NK-92 (cell line): ENCODE data around the gene RBM47.

Experiments
- DNase-seq: peaks from one replicate; lab custom pipeline; 2025; ENCODE audit not compliant: unreplicated experiment; lab: John Stamatoyannopoulos, UW

Gene RBM47

GRCh38 chr4:40592034-40592433 lies 37.6 kb downstream of the RBM47 start:
- no peak for DNase-seq

DNA sequence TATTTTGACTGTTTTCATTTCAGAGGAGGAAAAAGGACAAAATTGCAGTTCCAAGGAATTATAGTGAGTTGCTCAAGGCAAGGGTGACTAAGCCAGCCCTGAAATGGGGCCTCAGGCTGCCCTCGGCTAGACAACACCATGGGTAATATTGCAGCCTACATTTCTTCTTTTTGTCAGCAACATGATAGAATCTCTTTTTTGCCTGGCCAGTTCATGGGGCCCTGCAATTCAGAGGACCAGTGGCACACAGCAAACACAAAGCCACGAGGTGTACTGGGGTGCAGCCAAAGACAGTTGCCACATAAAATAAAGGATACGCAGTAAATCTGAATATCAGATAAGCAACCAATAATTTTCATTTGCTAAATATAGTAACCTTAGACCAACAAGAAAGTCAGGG lies 41.8 kb downstream of the RBM47 start:
- DNase-seq, result no peak

DNA sequence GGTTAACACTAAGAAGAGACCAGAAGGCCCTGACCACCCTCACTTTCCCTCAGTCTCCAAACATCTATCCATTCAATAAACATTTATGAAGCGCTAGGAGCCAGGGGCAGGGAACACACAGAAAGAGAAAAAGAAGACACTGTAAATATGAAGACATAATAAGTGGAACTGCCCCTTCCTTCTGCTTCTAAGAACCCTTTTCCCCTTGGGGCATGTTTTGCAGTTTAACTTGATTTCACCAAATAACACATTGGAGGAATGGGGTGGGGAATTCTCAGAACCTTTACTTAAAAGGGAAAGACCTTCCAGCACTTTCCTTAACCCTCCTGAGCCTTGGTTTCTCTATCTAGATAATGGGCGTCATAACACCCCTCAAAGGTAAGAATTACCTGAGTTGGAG lies 42.3 kb downstream of the RBM47 start:
- no peak for DNase-seq

GRCh38 chr4:40586729-40587128 lies 42.9 kb downstream of the RBM47 start:
- DNase-seq, result no peak

DNA sequence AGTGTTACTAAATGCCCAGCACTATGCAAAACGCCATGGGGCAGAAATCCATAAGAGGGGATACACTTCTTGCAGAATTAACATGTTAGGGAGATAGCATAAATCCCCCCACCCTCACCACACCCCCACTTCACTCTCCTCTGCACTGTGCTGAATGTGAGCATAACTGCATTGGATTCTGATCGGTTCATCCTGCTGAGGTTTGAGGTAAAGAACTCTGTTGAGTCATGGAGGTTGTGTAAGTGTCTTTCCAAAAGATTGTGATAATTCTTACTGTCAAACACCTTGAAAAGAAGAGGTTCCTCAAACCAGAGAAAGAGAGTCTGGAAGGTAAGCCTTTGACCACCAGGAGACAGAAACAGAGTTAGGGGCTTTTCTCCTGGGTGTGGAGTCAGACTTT lies 43.6 kb downstream of the RBM47 start:
- no peak for DNase-seq

DNA sequence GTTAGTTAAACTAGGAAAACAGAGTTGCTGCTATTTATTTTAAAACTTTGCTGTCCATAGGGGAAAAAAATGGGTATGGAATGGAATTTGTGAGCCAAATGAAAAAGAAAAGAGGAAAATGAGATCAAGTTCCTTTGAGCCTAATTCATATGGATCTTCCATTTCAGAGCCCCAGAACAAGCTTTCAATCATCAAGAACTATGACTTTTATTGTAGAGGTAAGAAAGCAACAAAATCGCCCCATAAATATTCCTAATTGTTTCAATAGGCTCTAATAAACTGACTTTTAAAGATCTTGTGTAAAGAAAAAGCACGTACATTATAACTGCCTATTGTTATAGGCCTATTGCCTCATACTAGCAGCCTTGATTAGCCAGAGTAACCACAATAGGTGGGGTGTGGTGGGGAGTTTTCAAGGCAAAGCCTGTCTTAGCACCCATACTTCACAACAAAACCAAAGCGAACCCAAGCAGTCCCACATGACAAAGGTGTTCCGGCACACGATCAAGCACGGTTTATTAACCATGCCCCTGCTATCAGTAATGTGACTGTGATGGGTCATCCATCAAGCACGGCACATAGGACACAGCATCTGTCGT lies 44.4 kb downstream of the RBM47 start:
- no peak for DNase-seq

DNA sequence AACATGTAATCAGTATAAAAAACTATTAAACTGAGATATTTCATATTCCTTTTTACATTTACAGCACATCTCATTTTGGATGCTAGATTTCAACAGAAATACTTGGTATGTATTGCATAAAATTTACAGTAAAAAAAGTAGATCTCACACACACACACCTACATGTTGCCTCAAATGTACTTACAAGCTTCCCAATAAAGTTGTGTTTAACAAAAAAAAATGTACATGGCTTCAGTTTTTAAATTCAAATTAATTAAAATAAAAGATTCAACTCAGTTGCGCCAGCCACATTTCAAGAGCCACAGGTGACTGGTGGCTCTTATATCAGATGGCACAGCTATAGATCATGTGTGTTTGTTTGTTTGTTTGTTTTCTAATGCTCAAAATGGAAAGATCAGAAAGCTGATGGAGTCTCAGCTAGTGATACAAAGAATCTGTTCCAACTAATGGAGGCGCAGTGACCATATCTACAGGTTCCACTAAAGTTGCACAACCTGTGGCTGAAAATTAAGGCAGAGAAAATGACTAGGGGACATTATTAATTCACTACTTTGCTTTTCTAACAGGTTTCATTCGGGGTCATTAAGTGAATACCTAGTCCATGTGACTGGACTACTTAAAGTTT lies 45.0 kb downstream of the RBM47 start:
- DNase-seq, result no peak

DNA sequence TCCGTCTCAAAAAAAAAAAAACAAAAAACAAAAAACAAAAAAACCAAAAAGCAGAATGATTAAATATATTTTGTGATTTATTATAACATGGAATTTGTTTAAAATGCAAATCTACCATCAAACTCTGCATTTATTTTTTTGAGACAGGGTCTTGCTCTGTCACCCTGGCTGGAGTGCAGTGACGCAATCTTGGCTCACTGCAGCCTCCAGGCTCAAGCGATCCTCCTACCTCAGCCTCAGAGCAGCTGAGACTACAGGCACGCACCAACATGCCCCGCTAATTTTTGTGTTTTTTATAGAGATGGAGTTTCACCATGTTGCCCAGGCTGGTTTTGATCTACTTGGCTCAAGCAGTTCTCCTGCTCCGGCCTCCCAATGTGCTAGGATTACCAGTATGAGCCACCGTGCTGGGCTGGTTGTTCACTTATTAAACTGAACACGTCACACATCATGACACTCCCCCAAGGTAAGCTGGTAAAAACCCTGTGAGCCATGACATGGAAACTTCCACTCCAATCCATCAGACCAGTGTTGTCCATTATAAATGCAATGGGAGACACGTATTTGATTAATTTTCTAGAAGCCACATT lies 45.7 kb downstream of the RBM47 start:
- no peak for DNase-seq

DNA sequence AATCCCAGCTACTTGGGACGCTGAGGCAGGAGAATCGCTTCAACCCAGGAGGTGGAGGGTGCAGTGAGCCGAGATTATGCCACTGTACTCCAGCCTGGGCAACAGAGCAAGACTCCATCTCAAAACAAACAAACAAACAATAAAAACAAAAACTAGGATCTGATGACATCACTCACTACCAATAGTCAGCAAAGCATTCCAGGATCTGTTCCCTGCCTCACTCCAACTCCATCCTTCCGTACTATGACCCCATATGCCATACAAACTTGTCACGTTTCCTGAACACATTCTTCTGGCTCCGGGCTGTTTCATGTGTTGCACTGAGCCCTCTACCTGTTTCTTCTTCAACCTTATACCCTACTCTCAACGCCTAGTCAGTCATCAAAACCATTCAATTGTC lies 47.3 kb downstream of the RBM47 start:
- no peak for DNase-seq

GRCh38 chr4:40581254-40582140 lies 48.2 kb downstream of the RBM47 start:
- no peak for DNase-seq

- no peak for DNase-seq
Observed at GRCh38 chr4:40579983-40580382, 49.7 kb downstream of the RBM47 start.

GRCh38 chr4:40577588-40578253 lies 51.9 kb downstream of the RBM47 start:
- no peak for DNase-seq

- no peak for DNase-seq
Observed at GRCh38 chr4:40576651-40577480, 52.8 kb downstream of the RBM47 start.

DNA sequence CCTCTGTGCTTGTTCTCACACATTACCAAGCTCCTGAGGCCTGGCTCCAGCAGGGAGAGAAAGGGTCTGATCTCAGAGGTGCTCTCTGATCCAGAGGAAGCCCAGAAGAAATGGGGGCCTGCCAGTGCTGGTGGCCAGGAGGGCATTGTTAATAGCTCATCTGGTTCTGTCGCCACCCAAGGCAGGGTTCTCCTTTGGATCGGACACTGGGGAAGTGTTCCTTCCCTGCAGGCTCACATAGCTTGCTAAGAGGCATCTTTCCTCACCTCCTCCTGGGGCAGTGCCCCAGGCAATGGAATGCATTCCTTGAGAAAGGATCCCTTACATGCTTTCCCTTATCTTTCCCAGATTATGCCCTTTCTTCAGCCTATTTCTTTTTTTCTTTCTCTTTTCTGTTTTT lies 53.8 kb downstream of the RBM47 start:
- DNase-seq, result no peak

GRCh38 chr4:40573593-40574311 lies 55.9 kb downstream of the RBM47 start:
- DNase-seq, result no peak

DNA sequence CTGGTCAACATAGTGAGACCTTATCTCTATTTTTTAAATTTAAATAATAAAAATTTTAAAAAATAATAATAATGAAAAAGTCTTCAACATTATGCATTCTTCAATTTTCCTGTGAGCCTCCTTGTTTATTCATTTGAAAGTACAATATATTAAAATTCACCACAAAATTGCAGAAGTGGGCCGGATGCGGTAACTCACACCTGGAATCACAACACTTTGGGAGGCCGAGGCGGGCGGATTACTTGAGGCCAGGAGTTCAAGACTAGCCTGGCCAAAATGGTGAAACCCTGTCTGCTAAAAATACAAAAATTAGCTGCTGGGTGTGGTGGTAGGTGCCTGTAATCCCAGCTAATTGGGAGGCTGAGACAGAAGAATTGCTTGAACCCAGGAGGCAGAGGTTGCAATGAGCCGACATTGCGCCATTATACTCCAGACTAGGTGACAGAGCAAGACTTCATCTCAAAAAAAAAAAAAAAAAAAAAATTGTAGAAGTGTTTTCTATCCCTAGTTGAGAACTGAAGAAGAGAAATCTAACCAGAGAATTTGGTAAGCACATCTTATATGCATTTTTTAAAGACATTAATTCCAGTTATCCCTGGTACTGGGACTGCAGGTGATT lies 56.9 kb downstream of the RBM47 start:
- no peak for DNase-seq

GRCh38 chr4:40571208-40571607 lies 58.5 kb downstream of the RBM47 start:
- no peak for DNase-seq

- DNase-seq, result no peak
Observed at GRCh38 chr4:40570348-40571077, 59.2 kb downstream of the RBM47 start.
